ENCODE data around the gene C5orf47.

C5orf47 gene

DNA sequence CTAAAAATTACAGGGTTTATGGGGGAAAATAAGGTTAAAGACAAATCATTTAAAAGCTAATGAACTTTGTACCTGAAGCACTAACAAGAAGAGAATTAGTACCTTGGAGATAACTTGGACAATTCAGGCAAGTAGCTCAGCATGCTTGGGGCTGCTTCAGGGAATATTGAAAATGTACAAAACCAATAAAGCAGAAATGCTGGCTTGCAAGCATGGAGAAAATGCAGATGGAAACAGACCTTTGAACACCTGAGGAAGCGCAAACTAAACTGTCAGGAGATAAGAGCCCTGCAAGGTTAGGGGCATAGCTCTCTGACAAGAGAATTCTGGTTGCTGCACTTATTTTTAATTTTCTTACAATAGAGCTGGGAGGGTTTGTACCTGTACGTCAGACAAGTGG lies 42.6 kb upstream of the C5orf47 start:
- TF ChIP-seq, protein P1, sequence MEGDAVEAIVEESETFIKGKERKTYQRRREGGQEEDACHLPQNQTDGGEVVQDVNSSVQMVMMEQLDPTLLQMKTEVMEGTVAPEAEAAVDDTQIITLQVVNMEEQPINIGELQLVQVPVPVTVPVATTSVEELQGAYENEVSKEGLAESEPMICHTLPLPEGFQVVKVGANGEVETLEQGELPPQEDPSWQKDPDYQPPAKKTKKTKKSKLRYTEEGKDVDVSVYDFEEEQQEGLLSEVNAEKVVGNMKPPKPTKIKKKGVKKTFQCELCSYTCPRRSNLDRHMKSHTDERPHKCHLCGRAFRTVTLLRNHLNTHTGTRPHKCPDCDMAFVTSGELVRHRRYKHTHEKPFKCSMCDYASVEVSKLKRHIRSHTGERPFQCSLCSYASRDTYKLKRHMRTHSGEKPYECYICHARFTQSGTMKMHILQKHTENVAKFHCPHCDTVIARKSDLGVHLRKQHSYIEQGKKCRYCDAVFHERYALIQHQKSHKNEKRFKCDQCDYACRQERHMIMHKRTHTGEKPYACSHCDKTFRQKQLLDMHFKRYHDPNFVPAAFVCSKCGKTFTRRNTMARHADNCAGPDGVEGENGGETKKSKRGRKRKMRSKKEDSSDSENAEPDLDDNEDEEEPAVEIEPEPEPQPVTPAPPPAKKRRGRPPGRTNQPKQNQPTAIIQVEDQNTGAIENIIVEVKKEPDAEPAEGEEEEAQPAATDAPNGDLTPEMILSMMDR (IDR thresholded peaks at IDR 0.05; ENCODE audit: control insufficient read depth, insufficient read depth, low read depth, low read length, missing control alignments), result no peak
- no peak for DNase-seq (ENCODE audit: low read depth)

DNA sequence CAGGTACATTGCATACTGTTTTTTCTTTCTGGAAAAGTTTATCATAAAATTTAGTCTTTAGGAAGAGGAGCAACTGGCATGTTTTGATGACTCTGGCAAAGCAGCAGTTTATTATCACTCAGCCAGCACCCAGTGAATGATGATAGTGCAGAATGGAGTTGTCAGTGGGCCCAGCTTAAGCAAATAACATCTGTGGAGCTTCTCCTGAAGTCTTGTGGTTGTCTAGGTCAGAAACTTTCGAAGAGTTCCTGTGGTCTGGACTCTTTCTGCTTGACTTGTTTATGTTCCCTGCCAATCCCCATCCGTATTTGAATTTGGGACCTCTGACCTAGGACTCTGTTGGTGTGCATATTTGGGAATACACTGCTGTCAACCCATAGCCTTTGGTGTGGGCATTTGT lies 38.1 kb upstream of the C5orf47 start:
- no peak for DNase-seq (ENCODE audit: low read depth)
- no peak overlapping the region for H3K4me3 ChIP-seq (ENCODE audit: control insufficient read depth, low read depth, low read length)
- TF ChIP-seq, protein P1 (IDR thresholded peaks at IDR 0.05; ENCODE audit: control insufficient read depth, insufficient read depth, low read depth, low read length, missing control alignments), result no peak

More for the DNA sequence above, 42.6 kb upstream of the C5orf47 start:
- no peak overlapping the region for H3K4me3 ChIP-seq (ENCODE audit: control insufficient read depth, low read depth, low read length)

DNA sequence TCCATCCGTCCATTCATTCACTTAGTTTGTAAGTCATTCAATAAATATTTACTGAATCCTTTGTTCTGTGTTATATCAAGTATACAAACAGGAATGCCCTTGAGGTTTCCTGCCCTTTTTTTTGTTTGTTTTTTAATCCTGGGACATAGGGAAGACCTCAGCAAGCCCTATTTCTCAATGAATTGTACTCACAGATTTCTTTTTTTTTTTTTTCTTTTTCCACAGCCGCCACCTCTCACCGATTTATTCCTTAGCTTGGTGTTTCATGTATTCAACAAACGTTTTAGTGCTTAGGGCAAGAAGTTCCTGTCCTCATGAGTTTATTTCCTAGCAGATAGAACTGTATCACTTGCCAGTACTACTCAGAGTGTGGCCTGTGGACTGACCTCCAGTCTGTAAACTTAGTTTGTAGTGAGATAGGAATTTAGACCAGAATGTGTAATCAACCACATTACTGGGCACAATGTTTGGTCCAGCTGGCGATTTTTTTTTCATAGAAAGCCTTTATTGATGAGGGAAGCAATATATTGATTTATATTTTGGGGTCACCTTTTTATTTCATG lies 35.4 kb upstream of the C5orf47 start:
- DNase-seq (ENCODE audit: low read depth), result peak; percentile 51
- H3K4me3 ChIP-seq (ENCODE audit: control insufficient read depth, low read depth, low read length), result no peak overlapping the region
- TF ChIP-seq, protein P1 (IDR thresholded peaks at IDR 0.05; ENCODE audit: control insufficient read depth, insufficient read depth, low read depth, low read length, missing control alignments), result no peak

DNA sequence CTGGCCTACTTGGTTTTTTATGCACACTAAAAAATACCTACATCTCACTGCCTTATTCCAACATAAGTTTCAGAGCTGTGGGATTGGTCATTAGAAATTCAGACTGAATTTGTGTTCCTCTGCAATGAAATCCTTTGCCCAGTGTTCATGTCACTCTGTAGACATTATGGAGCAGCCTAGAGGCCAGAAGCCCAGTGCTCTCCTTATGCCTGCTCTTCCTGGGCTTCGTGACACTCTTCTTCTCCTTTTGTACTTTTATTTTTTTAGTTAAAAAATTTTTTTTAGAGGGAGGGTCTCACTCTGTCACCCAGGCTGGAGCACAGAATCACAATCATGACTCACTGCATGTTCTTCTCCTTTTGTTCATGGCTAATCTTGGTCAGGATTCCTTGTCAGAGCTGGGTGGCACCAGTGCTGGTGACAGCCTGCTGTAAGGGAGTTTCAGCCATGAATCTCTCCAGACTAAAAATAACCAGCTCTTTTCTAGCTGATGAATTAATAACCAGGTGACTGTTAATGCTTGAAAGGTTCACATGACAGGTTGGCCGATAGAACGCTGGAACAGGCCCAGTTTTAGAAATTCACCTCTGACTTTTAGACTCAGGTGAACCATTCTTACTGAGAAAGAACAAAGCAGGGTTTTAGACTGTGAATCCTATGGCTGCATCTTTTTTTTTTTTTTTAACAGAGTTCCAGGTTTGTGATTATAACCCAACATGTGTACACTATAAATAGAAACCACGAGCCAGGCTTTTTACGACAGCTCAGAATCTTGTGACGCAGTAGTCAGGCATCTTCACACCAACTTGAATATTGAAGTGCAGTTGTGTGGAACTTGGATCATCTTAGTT lies 34.1 kb upstream of the C5orf47 start:
- peak; percentile 80 for DNase-seq (ENCODE audit: low read depth)
- no peak overlapping the region for H3K4me3 ChIP-seq (ENCODE audit: control insufficient read depth, low read depth, low read length)
- TF ChIP-seq, protein P1 (IDR thresholded peaks at IDR 0.05; ENCODE audit: control insufficient read depth, insufficient read depth, low read depth, low read length, missing control alignments), result no peak

DNA sequence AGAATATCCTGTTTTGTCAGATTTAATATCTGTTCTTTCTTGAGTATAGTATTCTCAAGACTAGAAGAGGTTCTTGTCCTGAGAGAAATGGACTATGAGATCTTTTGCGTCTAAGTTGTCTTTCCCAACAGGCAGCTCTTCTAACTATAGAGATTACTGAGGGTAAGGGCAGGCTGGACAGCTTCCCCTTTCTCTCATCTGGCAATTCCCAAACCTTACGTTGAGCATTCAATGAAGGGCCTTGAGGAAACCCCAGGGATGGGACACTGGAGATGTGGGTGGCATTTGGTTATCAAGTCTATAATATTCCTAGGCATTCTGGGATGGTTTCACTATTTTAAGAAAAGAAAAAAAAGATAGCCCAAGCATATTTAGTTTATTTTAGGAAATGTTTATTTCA lies 28.0 kb upstream of the C5orf47 start:
- no peak overlapping the region for H3K4me3 ChIP-seq (ENCODE audit: control insufficient read depth, low read depth, low read length)
- DNase-seq (ENCODE audit: low read depth), result no peak
- TF ChIP-seq, protein P1 (IDR thresholded peaks at IDR 0.05; ENCODE audit: control insufficient read depth, insufficient read depth, low read depth, low read length, missing control alignments), result no peak

DNA sequence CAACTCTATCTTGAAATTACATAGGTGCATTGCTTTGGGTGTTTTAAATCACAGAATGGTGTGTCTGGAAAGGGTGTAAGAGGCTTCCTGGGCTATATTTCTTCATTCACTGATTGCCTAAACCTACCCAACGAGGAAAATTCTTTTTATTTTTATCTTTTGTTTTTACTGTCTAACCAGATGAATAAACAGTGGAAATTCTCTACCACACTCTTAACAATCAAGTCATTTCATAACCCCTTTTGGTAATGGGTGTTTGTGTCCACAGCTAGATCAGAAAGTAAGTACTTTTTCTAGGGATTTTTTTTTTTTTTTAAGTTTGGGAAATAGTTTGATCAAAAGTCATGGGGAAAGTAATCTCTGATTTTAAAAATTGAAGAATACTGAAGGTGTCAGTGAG lies 27.6 kb upstream of the C5orf47 start:
- no peak overlapping the region for H3K4me3 ChIP-seq (ENCODE audit: control insufficient read depth, low read depth, low read length)
- no peak for DNase-seq (ENCODE audit: low read depth)
- TF ChIP-seq, protein P1 (IDR thresholded peaks at IDR 0.05; ENCODE audit: control insufficient read depth, insufficient read depth, low read depth, low read length, missing control alignments), result no peak
